SK-N-SH (cell line): ENCODE results near the gene PLS3.

ENCODE experiments used
- CTCF ChIP-seq: fragments of 200-600 bp; sonication (generic); IDR thresholded peaks from 2 replicates; pipeline ENCODE4 v1.6.1; 2017; ENCODE audit warnings: antibody characterized with exemption, mild to moderate bottlenecking, moderate library complexity
- EP300 ChIP-seq, 2 experiments: IDR thresholded peaks; 2 replicates each; pipeline versions ENCODE4 v1.4.0 to v1.6.1; 2012; ENCODE audit warnings: borderline replicate concordance in 1 of 2, low read depth in 1 of 2, low read length in 1 of 2
- JUND ChIP-seq: IDR thresholded peaks from 2 replicates; pipeline ENCODE4 v1.4.0; 2012
- MXI1 ChIP-seq: IDR thresholded peaks from 2 replicates; pipeline ENCODE4 v1.6.1; 2012; ENCODE audit warnings: mild to moderate bottlenecking, low read depth, low read length, improper control_type of control experiment
- POLR2AphosphoS5 ChIP-seq: IDR thresholded peaks from 2 replicates; pipeline ENCODE4 v1.6.1; 2012; ENCODE audit warnings: low read depth, low read length
- RAD21 ChIP-seq: IDR thresholded peaks from 2 replicates; pipeline ENCODE4 v1.6.1; 2012; ENCODE audit warnings: mild to moderate bottlenecking, low read length
- REST ChIP-seq: IDR thresholded peaks from 2 replicates; pipeline ENCODE4 v1.6.1; 2012; ENCODE audit warnings: mild to moderate bottlenecking, low read depth, low read length, moderate library complexity
- TCF12 ChIP-seq: IDR thresholded peaks from 2 replicates; pipeline ENCODE4 v1.4.0; 2012
- TEAD4 ChIP-seq: IDR thresholded peaks from 2 replicates; pipeline ENCODE4 v1.4.0; 2012; ENCODE audit warnings: mild to moderate bottlenecking, borderline replicate concordance; ENCODE audit not compliant: insufficient read depth
- TF ChIP-seq, protein P1 (sequence below): IDR thresholded peaks from 2 replicates; pipeline ENCODE4 v1.4.0; 2012; ENCODE audit warnings: low read depth, borderline replicate concordance
- TF ChIP-seq, protein P2 (sequence below): IDR thresholded peaks from 2 replicates; pipeline ENCODE4 v1.4.0; 2012; ENCODE audit warnings: low read depth

DNA sequence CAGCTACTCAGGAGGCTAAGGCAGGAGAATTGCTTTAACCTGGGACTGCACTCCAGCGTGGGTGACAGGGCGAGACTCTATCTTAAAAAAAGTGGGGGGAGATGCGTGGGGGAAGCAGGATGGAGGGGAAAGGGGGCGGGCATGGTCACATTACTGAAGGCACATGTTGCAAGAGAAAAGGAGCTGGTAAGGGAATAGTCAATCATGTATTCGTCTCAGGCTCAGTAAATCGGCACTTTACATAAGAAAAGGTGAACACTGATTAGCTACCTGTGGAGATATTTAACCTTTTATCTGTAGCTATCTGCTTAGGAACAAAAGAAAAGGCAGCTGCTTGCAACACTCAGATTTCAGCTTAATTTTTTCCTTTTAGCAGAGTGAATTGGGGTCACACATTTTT lies 132.5 kb downstream of the PLS3 start:
- TF ChIP-seq CTCF = no peak
- TF ChIP-seq, protein P1, sequence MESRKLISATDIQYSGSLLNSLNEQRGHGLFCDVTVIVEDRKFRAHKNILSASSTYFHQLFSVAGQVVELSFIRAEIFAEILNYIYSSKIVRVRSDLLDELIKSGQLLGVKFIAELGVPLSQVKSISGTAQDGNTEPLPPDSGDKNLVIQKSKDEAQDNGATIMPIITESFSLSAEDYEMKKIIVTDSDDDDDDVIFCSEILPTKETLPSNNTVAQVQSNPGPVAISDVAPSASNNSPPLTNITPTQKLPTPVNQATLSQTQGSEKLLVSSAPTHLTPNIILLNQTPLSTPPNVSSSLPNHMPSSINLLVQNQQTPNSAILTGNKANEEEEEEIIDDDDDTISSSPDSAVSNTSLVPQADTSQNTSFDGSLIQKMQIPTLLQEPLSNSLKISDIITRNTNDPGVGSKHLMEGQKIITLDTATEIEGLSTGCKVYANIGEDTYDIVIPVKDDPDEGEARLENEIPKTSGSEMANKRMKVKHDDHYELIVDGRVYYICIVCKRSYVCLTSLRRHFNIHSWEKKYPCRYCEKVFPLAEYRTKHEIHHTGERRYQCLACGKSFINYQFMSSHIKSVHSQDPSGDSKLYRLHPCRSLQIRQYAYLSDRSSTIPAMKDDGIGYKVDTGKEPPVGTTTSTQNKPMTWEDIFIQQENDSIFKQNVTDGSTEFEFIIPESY = no peak
- TF ChIP-seq POLR2AphosphoS5 = no peak
- no peak for TF ChIP-seq TCF12
- no peak for TF ChIP-seq EP300 (IDR thresholded peaks at IDR 0.05; ENCODE audit: borderline replicate concordance in 1 of 2, low read depth in 1 of 2, low read length in 1 of 2)
- no peak for TF ChIP-seq RAD21
- TF ChIP-seq REST = no peak
- TF ChIP-seq JUND = no peak
- no peak for TF ChIP-seq MXI1
- TF ChIP-seq, protein P2, sequence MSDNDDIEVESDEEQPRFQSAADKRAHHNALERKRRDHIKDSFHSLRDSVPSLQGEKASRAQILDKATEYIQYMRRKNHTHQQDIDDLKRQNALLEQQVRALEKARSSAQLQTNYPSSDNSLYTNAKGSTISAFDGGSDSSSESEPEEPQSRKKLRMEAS = no peak
- TF ChIP-seq TEAD4 = no peak
